Right ventricle myocardium superior (tissue), 1 donor: Measurements from ENCODE around the gene MRAS. TPM values are rescaled to one million over a fixed set of nuclear protein-coding genes. Genes with fewer than 3 reads are reported as not detected.
"Not testable (repeated sequence)": the region's sequence is repeated elsewhere in the genome, so short reads cannot be mapped to it uniquely, and the experiment has no call there.

Experiments used
- ATAC-seq: fragments of 200-7000 bp; cut with Tn5 transposase; one replicate; pipeline ENCODE4 v1.9.1; 2020; ENCODE audit warnings: mild to moderate bottlenecking; ENCODE audit not compliant: poor library complexity
- DNase-seq: peaks from one replicate; pipeline ENCODE4 v3.0.0-alpha.2; 2020
- intact Hi-C: fragments of 100-400 bp; cut with DNase I; formaldehyde crosslinking; loops from one replicate; pipeline ENCODE4 v1.11.2; 2022
- total RNA-seq: library from RNA; stranded (reverse); fragmentation: NEBNext Ultra II Directional; extraction: Animal tissue kit (Norgen Biotek cat#: 25700); gene quantifications from one replicate; pipeline ENCODE4 v1.2.1, GENCODE V29; 2021
- donor health status: DM: no; HTN: yes; CAD: no; lungs with severe emphysema.

MRAS gene
- total RNA-seq, 1 donor from 2014 or later, result 368 TPM

DNA sequence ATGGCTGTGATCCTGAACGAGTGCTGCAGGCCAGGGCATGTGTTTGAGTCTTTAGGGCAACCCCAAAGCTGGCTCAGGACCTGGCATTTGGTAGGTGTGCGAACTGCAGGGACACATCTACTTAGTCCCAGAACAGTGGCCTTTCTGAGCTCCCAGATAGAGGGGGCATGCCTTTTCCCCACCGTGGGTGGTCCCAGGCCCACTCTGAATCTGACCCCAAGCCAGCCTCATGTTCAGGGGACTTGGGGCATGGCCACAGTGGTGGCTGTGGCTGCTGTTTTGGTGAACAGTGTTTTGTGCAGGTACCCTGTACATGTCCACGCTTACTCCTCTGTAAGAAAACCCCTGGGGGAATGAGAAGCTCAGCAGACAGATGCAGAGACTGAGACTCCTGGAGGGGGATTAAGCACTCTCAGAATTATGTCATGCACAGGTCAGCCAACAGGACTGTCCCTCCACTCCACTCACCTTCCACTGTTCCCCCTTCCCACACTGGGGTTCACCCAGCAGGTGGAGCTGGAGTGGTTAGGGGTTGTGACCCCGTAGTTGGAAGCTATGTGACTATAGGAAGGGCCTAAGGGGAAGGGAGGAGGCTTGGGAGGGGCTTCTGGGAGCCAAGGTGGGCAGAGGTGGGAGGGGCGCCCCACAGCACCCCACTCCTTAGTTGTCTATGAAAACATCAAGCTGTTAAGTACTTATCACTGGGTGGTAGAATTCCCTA lies 102.5 kb downstream of the MRAS start:
- DNase-seq (no peak), ATAC-seq (no peak)
- intact Hi-C loops, result no loop called here

DNA sequence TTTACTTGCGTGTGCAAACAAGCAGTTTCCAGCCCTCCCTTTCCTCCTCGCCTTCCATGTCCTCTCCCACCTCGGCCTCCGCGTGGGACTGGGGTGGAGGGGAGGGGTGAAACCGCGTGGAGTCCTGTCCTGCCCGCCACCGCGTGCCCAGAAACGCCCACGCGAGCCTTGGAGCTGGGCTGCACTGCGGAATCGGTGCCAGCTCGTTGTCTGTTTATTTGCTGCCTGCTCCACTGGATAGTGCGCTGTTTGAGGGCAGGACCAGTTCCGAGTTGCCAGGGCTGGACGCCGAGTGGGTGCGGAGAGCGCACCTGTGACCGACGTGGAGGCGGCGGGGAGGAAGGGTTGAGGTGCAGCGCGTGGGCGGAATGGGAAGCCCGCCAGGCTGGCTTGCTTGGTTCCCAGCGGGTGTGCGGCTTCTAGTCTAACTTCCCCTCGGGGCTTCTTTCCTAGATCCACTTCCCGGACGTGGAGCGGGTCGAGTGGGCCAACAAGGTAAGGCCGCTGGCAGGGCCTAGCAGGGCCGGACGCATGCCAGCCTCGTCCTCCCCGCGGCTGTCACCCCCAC lies 103.3 kb downstream of the MRAS start:
- DNase-seq (no peak), ATAC-seq (no peak)
- intact Hi-C loops, result no loop called here

DNA sequence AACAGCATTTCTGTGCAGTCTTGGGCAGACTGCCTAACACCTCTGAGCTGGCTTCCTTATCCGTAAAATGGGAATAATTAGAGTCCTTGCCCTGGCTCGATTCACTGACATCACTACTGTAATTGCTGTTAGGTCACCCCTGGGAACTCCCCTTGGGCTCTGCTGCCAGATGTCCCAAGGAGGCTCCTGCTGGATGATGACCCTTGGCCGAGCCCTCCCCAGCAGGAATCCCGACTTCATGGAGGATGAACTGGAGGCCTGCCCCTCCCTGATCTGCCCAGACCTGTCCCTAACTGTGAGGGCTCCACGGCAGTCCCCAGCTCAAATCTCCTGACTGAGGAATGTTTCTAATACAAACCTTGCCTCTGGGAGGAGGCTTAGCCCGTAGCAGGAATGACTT lies 104.1 kb downstream of the MRAS start:
- intact Hi-C loops, result no loop called here
- DNase-seq, result no peak
- no peak for ATAC-seq

DNA sequence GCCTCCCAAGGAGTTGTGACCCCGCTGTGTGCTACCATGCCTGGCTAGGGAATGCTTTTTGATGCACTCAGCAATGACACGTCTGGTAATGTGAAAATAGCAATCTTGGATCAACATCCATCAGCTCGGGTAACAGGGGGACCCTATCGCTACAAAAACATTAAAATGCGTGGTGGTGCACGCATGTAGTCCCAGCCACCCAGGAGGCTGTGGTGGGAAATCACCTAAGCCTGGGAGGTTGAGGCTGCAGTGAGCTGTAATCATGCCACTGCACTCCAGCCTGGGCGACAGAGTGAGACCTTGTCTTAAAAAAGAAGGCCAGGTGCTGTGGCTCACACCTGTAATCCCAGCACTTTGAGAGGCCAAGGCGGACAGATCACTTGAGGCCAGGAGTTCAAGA lies 105.6 kb downstream of the MRAS start:
- ATAC-seq, intact Hi-C loops: not testable (repeated sequence)

More for the DNA sequence above, 105.6 kb downstream of the MRAS start:
- DNase-seq, result not testable (repeated sequence)

Other genes with a start within 250 kb of the MRAS start
- gene DZIP1L, start 233.0 kb upstream of the MRAS start, total RNA-seq, result 4.1 TPM
- gene A4GNT, start 216.2 kb upstream of the MRAS start, total RNA-seq, result not detected
- gene DBR1, start 173.7 kb upstream of the MRAS start, total RNA-seq, result 8.3 TPM
- 32.1 TPM for gene ARMC8, start 161.3 kb upstream of the MRAS start, total RNA-seq
- not detected for gene NME9, start 18.7 kb upstream of the MRAS start, total RNA-seq
- 0.65 TPM for gene ESYT3, start 86.0 kb downstream of the MRAS start, total RNA-seq
- 19.0 TPM for gene CEP70, start 245.7 kb downstream of the MRAS start, total RNA-seq